GM13976 (cell line): Measurements from ENCODE around the gene MVD.
A peak's percentile ranks its signal among the peaks of the same experiment; 100 is the strongest.

Source experiments
- DNase-seq: peaks from one replicate; pipeline ENCODE4 v3.0.0; 2012; ENCODE audit warnings: low spot score
- CTCF ChIP-seq: IDR thresholded peaks from 2 replicates; pipeline ENCODE4 v1.5.1; 2012; ENCODE audit warnings: borderline replicate concordance, mild to moderate bottlenecking; ENCODE audit not compliant: insufficient read depth; ENCODE audit errors: extremely low read depth, missing control alignments, control extremely low read depth
- in situ Hi-C: fragments of 300-500 bp; cut with MboI; formaldehyde crosslinking; loops from one replicate; pipeline ENCODE4 v1.12.0; 2022; ENCODE audit warnings: low sequenced_read_pairs, mixed read lengths, inconsistent platforms; ENCODE audit not compliant: unreplicated experiment

Gene MVD

DNA sequence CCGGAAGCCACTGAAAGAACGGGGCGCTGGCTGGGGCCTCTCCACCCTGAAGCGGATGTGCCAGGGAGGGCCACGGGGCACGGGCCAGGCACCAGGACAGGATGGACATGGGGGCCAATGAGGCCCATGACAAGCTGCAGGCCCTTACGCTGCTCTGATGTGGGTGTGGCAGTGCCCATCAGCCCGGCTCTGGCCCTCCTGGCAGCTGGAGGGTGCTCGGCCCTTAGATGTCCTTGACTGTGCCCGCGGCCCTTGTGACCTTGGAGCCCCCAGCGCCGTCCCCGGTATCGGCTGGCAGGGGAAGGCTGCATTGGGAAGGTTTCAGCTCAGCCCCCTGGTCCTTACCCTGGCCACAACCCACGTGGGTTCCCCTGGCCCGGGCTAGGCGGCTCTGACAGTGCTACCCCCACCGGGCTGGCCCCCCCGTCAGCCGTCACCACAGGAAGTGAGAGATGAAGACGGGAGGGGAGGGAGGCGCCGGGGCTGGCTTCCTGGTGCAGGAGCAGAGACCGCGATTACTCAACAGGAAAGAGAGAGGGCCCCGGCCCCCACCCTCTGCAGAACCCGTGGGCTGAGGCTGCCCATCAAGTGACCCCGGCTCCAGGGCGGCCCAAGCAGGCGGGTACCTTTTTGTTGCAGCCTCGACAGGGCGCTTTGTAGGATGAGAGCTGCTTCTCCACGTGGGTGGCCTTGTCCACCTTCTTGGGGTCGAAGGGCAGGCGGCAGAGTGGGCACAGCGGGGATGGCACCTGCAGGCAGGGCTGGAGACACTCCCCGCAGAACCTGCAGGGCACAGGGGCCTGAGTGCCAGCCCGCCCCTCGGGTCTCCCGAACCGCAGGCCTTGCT is 38.0 kb upstream of the MVD start:
- no peak for TF ChIP-seq CTCF
- in situ Hi-C loops: no loop called here
- peak; percentile 94 for DNase-seq

DNA sequence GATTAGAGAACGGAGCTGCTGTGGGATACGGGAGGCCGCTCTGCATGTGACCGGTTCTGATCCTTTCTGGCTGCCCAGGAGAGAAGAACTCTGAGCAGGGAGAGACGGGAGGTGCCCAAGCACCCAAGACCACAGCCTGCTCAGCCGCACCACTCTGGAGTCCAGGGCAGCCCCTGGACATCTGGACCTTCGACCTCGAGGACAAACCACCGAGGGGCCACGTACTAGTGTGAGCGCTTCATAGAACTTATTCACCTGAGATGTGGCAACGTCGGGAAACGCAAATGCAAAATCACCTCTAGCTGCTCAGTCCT is 37.4 kb upstream of the MVD start:
- no peak for TF ChIP-seq CTCF
- DNase-seq: no peak
- in situ Hi-C loops: no loop called here

- TF ChIP-seq CTCF: no peak
- DNase-seq: no peak
- in situ Hi-C loops: no loop called here
These were observed 36.3 kb upstream of the MVD start for GRCh38 chr16:88699180-88699579.

DNA sequence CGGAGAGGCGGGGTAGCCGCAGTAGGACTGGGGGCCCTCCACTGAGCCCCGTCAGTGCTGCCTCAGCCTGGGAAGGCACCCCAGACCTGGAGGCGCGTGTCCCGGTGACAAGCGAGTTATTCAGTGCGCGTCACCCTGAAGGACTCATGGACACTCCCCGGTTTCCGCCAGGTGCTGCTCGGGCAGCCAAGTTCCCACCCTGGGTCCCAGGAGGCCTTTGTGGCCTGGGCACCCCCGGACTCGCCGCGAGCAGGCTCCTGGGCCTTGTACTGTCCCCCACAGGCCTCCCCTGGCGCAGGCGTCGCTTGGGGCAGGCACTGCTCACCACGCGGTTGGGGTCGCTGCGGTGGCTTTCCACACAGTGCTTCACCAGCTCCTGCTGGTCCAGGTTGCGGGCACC is 35.8 kb upstream of the MVD start:
- no peak for TF ChIP-seq CTCF
- in situ Hi-C loops: no loop called here
- DNase-seq: no peak

DNA sequence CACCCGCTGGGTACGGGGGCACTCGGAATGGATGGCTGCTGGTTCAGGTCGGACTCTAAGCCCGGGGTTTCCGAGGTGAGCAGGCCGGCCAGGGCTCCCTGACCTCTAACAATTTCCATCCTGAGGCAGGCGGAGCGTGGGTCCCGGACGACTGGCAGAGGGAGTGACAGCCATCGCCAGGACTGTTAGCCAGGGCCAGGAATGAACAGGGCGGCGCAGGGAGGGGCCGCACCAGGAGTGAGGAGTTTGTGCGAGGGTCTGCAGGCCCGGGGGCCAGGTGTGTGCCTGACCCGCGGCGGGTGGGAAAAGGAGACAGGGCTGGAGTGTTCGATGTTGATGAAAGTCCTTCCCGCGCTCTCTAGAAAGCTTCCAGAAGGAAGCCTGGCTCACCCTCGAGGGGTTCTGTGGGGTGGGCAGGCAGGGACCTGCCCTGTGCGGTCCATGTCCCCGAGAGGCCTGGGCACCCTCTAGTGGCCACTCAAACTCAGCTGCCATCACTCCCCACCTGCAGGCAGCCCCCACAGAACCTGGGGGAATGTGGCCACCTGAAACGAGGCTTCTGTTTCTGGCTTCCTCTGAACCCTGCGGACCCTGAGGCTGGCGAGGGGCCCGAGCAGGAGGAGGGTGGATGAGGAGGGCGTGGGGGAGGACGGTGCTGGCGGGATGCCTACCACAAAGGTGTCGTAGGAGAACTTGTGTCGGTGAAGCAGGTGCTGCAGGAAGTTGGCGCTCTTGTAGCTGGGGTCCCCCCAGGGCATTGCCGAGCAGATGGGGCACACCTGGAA is 35.1 kb upstream of the MVD start:
- in situ Hi-C loops: no loop called here
- no peak for DNase-seq
- peak; percentile 28 for TF ChIP-seq CTCF

DNA sequence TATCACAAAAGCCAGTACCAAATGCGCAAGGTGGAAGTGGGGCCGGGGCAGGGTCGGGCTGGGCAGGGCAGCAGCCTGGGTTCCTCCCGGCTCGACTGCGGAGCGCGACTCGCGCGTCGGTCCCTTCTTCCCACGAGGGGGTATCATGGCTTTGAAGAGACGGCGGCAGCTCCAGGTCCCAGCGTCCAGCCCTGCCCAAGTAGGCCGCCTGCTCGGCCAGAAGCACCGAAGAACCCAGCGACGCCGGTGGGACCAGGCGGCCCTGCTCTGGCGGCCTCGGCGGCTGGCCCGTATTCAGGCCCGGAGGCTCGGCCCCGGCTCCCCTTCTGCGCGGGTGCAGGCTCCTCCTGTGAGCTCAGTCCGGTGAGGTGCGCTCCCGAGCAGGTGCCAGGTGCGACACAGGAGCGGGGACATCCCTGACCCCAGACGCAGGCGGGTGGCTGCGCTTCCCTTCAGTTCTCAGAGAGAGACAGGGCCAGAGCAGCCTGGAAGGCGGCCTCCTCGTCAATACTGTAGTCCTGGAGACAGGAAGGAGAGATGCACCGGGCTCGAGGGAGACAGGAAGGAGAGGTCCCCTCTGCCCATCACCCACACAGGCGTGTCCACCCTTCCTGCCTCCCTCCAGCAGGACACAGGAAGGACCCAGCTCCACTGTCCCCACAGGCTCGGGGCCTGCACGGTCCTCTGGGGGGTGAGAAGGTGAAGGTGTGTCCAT is 34.4 kb upstream of the MVD start:
- TF ChIP-seq CTCF: no peak
- in situ Hi-C loops: no loop called here
- no peak for DNase-seq
